Activated CD4-positive, alpha-beta T cell treated with anti-CD3 and anti-CD28 coated beads, Interleukin-2, amount 10 ng/mL, durations not matched to agents 24 days and 14 days (primary cell): ENCODE results near the gene MIEF1. TPM values are rescaled to one million over a fixed set of nuclear protein-coding genes. Genes with fewer than 3 reads are reported as not detected.

Source experiments
- DNase-seq: peaks from one replicate; pipeline ENCODE4 v3.0.0; 2022
- H3K27ac Mint-ChIP-seq: one replicate; pipeline ENCODE4 v1.8.0; 2022; ENCODE audit warnings: mild to moderate bottlenecking, mixed read lengths
- H3K27me3 Mint-ChIP-seq: one replicate; pipeline ENCODE4 v1.8.0; 2022; ENCODE audit warnings: mixed read lengths
- H3K36me3 Mint-ChIP-seq: one replicate; pipeline ENCODE4 v1.8.0; 2022; ENCODE audit warnings: low read depth, mild to moderate bottlenecking, mixed read lengths
- H3K4me1 Mint-ChIP-seq: one replicate; pipeline ENCODE4 v1.8.0; 2021; ENCODE audit warnings: mixed read lengths
- H3K4me3 Mint-ChIP-seq: one replicate; pipeline ENCODE4 v1.8.0; 2022; ENCODE audit warnings: mild to moderate bottlenecking, moderate library complexity, mixed read lengths
- H3K9me3 Mint-ChIP-seq: one replicate; pipeline ENCODE4 v1.8.0; 2021; ENCODE audit warnings: mixed read lengths
- intact Hi-C: fragments of 100-400 bp; cut with micrococcal nuclease; formaldehyde crosslinking; loops from one replicate; pipeline ENCODE4 v1.15.1; 2023
- total RNA-seq: library from RNA; stranded (reverse); gene quantifications from 2 replicates; pipeline ENCODE4 v1.2.3, GENCODE V29; 2022

Gene MIEF1
- total RNA-seq, 1 donor from 2014 or later: 54.8 TPM

GRCh38 chr22:39475902-39476301 lies 26.2 kb upstream of the MIEF1 start:
- H3K27ac Mint-ChIP-seq: no peak overlapping the region
- H3K4me1 Mint-ChIP-seq: peaks cover 12% of the 10 kb centered on the region
- no peaks in the 10 kb centered on the region for H3K9me3 Mint-ChIP-seq
- no peaks in the 10 kb centered on the region for H3K36me3 Mint-ChIP-seq
- intact Hi-C loops: no loop called here
- DNase-seq: no peak
- H3K4me3 Mint-ChIP-seq: no peak overlapping the region
- no peaks in the 10 kb centered on the region for H3K27me3 Mint-ChIP-seq

GRCh38 chr22:39476664-39477063 lies 25.4 kb upstream of the MIEF1 start:
- no peaks in the 10 kb centered on the region for H3K27me3 Mint-ChIP-seq
- no peaks in the 10 kb centered on the region for H3K9me3 Mint-ChIP-seq
- intact Hi-C loops: no loop called here
- no peak overlapping the region for H3K4me3 Mint-ChIP-seq
- no peaks in the 10 kb centered on the region for H3K36me3 Mint-ChIP-seq
- no peak for DNase-seq
- H3K27ac Mint-ChIP-seq: no peak overlapping the region
- peaks cover 8% of the 10 kb centered on the region for H3K4me1 Mint-ChIP-seq

GRCh38 chr22:39477542-39477941 lies 24.5 kb upstream of the MIEF1 start:
- H3K27me3 Mint-ChIP-seq: no peaks in the 10 kb centered on the region
- DNase-seq: no peak
- no peaks in the 10 kb centered on the region for H3K36me3 Mint-ChIP-seq
- H3K9me3 Mint-ChIP-seq: no peaks in the 10 kb centered on the region
- H3K4me3 Mint-ChIP-seq: no peak overlapping the region
- intact Hi-C loops: no loop called here
- no peak overlapping the region for H3K27ac Mint-ChIP-seq
- peaks cover 4% of the 10 kb centered on the region for H3K4me1 Mint-ChIP-seq

DNA sequence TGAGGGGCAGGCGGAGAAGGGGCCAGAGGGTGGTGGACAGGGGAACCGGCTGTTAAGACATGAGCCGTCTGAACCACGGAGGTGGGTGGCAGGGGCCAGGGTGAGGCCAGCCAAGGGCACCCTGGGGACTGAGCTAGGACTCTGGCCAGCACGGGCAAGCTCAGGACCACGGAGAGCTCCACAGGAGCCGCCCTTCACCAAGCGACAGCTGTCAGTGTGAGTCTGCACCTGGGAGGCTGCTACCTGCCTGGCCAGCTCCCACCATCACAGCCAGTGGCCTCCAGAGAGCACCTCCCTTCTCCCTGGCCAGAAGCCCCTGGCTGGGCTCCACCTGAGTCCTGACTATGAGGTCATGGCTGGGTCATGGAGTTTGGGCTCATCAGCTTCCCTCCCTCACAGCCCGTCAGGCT lies 23.6 kb upstream of the MIEF1 start:
- no peaks in the 10 kb centered on the region for H3K9me3 Mint-ChIP-seq
- H3K27ac Mint-ChIP-seq: no peak overlapping the region
- DNase-seq: peak; percentile 81
- no peaks in the 10 kb centered on the region for H3K36me3 Mint-ChIP-seq
- H3K4me1 Mint-ChIP-seq: no peaks in the 10 kb centered on the region
- H3K27me3 Mint-ChIP-seq: no peaks in the 10 kb centered on the region
- no peak overlapping the region for H3K4me3 Mint-ChIP-seq
- intact Hi-C loops: no loop called here

DNA sequence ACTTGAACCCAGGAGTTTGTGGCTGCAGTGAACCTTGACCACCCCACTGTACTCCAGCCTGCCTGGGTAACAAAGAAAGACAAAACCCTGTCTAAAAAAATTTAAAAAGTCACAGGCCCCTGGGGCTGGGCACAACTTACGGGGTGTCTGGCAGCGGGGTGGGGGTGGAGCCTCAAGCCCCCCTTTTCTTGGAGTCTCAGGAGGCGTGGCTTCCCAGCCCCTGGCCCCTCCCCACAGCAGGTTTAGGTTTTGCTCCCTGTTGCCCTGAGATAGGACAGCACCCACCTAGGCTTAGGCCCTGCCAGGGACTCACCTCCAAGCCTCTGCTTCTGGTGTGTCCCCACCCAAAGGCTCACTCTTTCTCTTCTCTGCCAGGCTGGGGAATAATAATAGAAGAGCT lies 22.8 kb upstream of the MIEF1 start:
- DNase-seq: no peak
- no peaks in the 10 kb centered on the region for H3K9me3 Mint-ChIP-seq
- H3K27me3 Mint-ChIP-seq: no peaks in the 10 kb centered on the region
- H3K4me3 Mint-ChIP-seq: no peak overlapping the region
- H3K4me1 Mint-ChIP-seq: no peaks in the 10 kb centered on the region
- intact Hi-C loops: no loop called here
- H3K36me3 Mint-ChIP-seq: no peaks in the 10 kb centered on the region
- H3K27ac Mint-ChIP-seq: no peak overlapping the region

GRCh38 chr22:39480557-39480956 lies 21.5 kb upstream of the MIEF1 start:
- H3K4me1 Mint-ChIP-seq: no peaks in the 10 kb centered on the region
- DNase-seq: no peak
- no peaks in the 10 kb centered on the region for H3K9me3 Mint-ChIP-seq
- no peak overlapping the region for H3K4me3 Mint-ChIP-seq
- H3K27ac Mint-ChIP-seq: no peak overlapping the region
- H3K36me3 Mint-ChIP-seq: no peaks in the 10 kb centered on the region
- intact Hi-C loops: no loop called here
- no peaks in the 10 kb centered on the region for H3K27me3 Mint-ChIP-seq

- no peaks in the 10 kb centered on the region for H3K27me3 Mint-ChIP-seq
- H3K4me1 Mint-ChIP-seq: no peaks in the 10 kb centered on the region
- intact Hi-C loops: no loop called here
- no peak for DNase-seq
- no peaks in the 10 kb centered on the region for H3K36me3 Mint-ChIP-seq
- H3K27ac Mint-ChIP-seq: no peak overlapping the region
- no peak overlapping the region for H3K4me3 Mint-ChIP-seq
- no peaks in the 10 kb centered on the region for H3K9me3 Mint-ChIP-seq
Observed at GRCh38 chr22:39481054-39481453, 21.0 kb upstream of the MIEF1 start.

DNA sequence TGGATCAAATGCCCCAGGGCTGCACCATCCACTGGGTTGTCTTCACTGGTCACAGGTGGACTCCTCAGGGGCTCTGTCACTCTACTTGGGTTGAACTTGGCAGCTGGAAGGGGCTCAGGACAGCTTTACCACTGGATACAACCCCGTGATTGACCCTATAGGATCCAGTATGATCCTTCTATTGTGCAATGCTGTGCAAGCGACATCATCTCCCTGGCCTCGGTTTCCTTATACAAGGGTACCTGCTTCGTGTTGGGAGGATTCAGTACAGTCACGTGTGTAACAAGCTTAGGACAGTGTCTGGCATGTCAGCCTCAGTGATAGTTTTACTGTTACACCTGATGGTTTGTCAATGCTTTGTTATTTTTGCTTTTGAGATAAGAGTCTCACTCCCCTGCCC lies 20.5 kb upstream of the MIEF1 start:
- Mint-ChIP-seq H3K9me3 (no peaks in the 10 kb centered on the region), H3K36me3 (no peaks in the 10 kb centered on the region), H3K4me3 (no peak overlapping the region), H3K27ac (no peak overlapping the region), H3K4me1 (no peaks in the 10 kb centered on the region), H3K27me3 (no peaks in the 10 kb centered on the region)
- no peak for DNase-seq
- intact Hi-C loops: no loop called here

- Mint-ChIP-seq H3K36me3 (no peaks in the 10 kb centered on the region), H3K27ac (no peak overlapping the region), H3K9me3 (no peaks in the 10 kb centered on the region), H3K4me1 (no peaks in the 10 kb centered on the region), H3K4me3 (no peak overlapping the region), H3K27me3 (no peaks in the 10 kb centered on the region)
- no peak for DNase-seq
- intact Hi-C loops: no loop called here
Observed at GRCh38 chr22:39482768-39483167, 19.3 kb upstream of the MIEF1 start.

DNA sequence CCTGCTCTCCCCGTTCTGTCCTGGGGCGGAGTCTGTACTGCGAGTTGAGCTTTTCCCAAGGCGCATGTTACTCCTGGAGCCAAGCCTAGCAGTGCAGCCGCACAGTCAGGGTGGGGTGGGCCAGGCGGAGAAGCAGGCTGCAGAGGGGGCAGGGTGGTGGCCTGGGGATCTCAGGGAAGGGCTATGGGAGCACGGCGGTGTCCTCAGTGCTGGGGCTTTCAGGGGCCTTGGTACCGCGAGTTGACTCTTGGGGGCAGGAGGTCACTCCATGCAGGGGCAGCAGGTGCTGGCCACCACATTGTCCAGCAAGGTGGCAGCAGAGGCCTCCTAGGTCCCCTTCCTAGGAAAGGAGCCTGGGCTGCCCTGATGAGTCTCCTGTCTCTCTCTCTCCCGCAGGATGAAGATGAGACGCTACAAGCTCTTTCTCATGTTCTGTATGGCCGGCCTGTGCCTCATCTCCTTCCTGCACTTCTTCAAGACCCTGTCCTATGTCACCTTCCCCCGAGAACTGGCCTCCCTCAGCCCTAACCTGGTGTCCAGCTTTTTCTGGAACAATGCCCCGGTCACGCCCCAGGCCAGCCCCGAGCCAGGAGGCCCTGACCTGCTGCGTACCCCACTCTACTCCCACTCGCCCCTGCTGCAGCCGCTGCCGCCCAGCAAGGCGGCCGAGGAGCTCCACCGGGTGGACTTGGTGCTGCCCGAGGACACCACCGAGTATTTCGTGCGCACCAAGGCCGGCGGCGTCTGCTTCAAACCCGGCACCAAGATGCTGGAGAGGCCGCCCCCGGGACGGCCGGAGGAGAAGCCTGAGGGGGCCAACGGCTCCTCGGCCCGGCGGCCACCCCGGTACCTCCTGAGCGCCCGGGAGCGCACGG lies 14.9 kb upstream of the MIEF1 start:
- no peaks in the 10 kb centered on the region for H3K27me3 Mint-ChIP-seq
- H3K27ac Mint-ChIP-seq: no peak overlapping the region
- no peaks in the 10 kb centered on the region for H3K36me3 Mint-ChIP-seq
- peaks cover 4% of the 10 kb centered on the region for H3K4me1 Mint-ChIP-seq
- no peaks in the 10 kb centered on the region for H3K9me3 Mint-ChIP-seq
- no peak for DNase-seq
- no peak overlapping the region for H3K4me3 Mint-ChIP-seq
- intact Hi-C loops: no loop called here

GRCh38 chr22:39487826-39488520 lies 14.1 kb upstream of the MIEF1 start:
- no peak overlapping the region for H3K4me3 Mint-ChIP-seq
- no peaks in the 10 kb centered on the region for H3K36me3 Mint-ChIP-seq
- no peak for DNase-seq
- no peaks in the 10 kb centered on the region for H3K27me3 Mint-ChIP-seq
- no peak overlapping the region for H3K27ac Mint-ChIP-seq
- peaks cover 5% of the 10 kb centered on the region for H3K4me1 Mint-ChIP-seq
- no peaks in the 10 kb centered on the region for H3K9me3 Mint-ChIP-seq
- intact Hi-C loops: no loop called here

GRCh38 chr22:39488563-39489083 lies 13.5 kb upstream of the MIEF1 start:
- H3K4me3 Mint-ChIP-seq: no peak overlapping the region
- intact Hi-C loops: no loop called here
- peaks cover 10% of the 10 kb centered on the region for H3K4me1 Mint-ChIP-seq
- H3K9me3 Mint-ChIP-seq: no peaks in the 10 kb centered on the region
- no peaks in the 10 kb centered on the region for H3K36me3 Mint-ChIP-seq
- no peak overlapping the region for H3K27ac Mint-ChIP-seq
- DNase-seq: no peak
- H3K27me3 Mint-ChIP-seq: no peaks in the 10 kb centered on the region

GRCh38 chr22:39489094-39490068 lies 12.7 kb upstream of the MIEF1 start:
- H3K27ac Mint-ChIP-seq: no peak overlapping the region
- no peaks in the 10 kb centered on the region for H3K9me3 Mint-ChIP-seq
- peaks cover 10% of the 10 kb centered on the region for H3K4me1 Mint-ChIP-seq
- no peaks in the 10 kb centered on the region for H3K36me3 Mint-ChIP-seq
- H3K4me3 Mint-ChIP-seq: no peak overlapping the region
- no peak for DNase-seq
- H3K27me3 Mint-ChIP-seq: no peaks in the 10 kb centered on the region
- intact Hi-C loops: loop anchor here (5.0 kb wide), 1 partner anchor 92 kb away; the partner anchor contains the start of gene TAB1
